Measurements from ENCODE around the gene ARL5A. TPM values are rescaled to one million over a fixed set of nuclear protein-coding genes. Genes with fewer than 3 reads are reported as not detected.

The ARL5A gene
- total and polyA plus RNA-seq, 2 experiments from 2014 or later = 12.5 to 22.7 TPM

DNA sequence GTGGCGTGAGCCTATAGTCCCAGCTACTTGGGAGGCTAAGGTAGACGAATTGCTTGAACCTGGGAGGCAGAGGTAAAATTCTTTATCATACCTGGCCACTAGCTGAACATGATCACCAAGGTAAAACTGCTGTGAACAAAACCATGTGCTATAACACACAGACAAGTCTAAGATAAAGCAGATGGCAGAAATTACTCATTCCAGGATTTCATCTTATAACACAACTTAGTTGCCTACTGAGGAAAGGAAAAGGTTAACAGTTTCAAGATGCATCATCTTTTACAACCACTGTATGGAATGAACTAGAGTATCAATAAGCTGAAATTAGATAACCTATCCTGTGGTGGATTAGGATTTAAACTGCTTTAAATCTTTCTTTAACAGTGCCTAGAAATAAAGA, 8.3 kb downstream of the ARL5A start:
- Histone ChIP-seq H4K20me1 (ENCODE audit: insufficient read depth) (peaks cover 9% of the 10 kb centered on the region), H2AFZ (no peak overlapping the region), H3K4me1 (ENCODE audit: insufficient read depth) (peaks cover 21% of the 10 kb centered on the region), H3K27ac (no peak overlapping the region), H3K9ac (no peak overlapping the region), H3K4me3 (no peak overlapping the region), H3K79me2 (ENCODE audit: insufficient read depth) (peaks cover 100% of the 10 kb centered on the region), H3K36me3 (ENCODE audit: low read depth) (no peaks in the 10 kb centered on the region), H3K27me3 (replicated peaks; ENCODE audit: insufficient read depth) (no peaks in the 10 kb centered on the region), H3F3A (ENCODE audit: insufficient read depth) (peaks cover 13% of the 10 kb centered on the region), H3K9me2 (ENCODE audit: insufficient read depth) (no peaks in the 10 kb centered on the region), H3K9me3 (ENCODE audit: low read depth) (no peaks in the 10 kb centered on the region), H3K4me2 (ENCODE audit: unreplicated experiment) (no peak overlapping the region)
- in situ Hi-C loops (cut with MboI) = no loop called here
- 80 to 86% methylated on average over 2 of the region's 2 CpGs for WGBS, 2 experiments (ENCODE audit: low coverage in 1 of 2, low lambda C conversion rate in 2 of 2, missing lambda C conversion rate in 2 of 2)
- no peak for DNase-seq
- TF ChIP-seq EZH2phosphoT487 (IDR thresholded peaks at IDR 0.05; ENCODE audit: insufficient read depth, low read depth) (no peak), EZH2 (IDR thresholded peaks at IDR 0.05; ENCODE audit: insufficient read depth, poor library complexity, severe bottlenecking) (no peak)

DNA sequence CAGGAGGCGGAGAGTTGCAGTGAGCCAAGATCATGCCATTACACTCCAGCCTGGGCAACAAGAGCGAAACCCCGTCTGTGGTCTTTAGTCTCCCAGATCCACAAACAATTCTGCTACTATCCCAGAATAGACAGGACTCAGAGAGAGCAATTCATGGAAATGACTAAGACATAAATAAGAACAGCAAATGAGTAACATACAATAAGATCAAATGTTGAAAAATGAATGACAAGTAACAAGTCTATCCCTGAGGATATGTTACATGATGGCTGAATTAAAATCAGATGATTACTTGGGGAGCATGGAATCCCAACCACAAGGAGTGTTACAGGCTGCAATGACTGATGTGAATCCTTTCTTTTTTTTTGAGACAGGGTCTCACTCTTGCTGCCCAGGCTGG, 10.3 kb downstream of the ARL5A start:
- Histone ChIP-seq H3K9me3 (ENCODE audit: low read depth) (no peaks in the 10 kb centered on the region), H3K9ac (no peak overlapping the region), H3F3A (ENCODE audit: insufficient read depth) (peaks cover 8% of the 10 kb centered on the region), H3K36me3 (ENCODE audit: low read depth) (peaks cover 12% of the 10 kb centered on the region; the same call in 1 of the 2 replicates), H3K4me3 (no peak overlapping the region), H3K79me2 (ENCODE audit: insufficient read depth) (peaks cover 94% of the 10 kb centered on the region), H3K27me3 (replicated peaks; ENCODE audit: insufficient read depth) (no peaks in the 10 kb centered on the region), H3K9me2 (ENCODE audit: insufficient read depth) (no peaks in the 10 kb centered on the region), H4K20me1 (ENCODE audit: insufficient read depth) (peaks cover 6% of the 10 kb centered on the region), H2AFZ (no peak overlapping the region), H3K4me1 (ENCODE audit: insufficient read depth) (peaks cover 6% of the 10 kb centered on the region), H3K27ac (no peak overlapping the region), H3K4me2 (ENCODE audit: unreplicated experiment) (no peak overlapping the region)
- no peak for TF ChIP-seq EZH2phosphoT487 (IDR thresholded peaks at IDR 0.05; ENCODE audit: insufficient read depth, low read depth)
- TF ChIP-seq EZH2 (IDR thresholded peaks at IDR 0.05; ENCODE audit: insufficient read depth, poor library complexity, severe bottlenecking) = no peak
- 90 to 97% methylated on average over 3 of the region's 3 CpGs for WGBS, 2 experiments (ENCODE audit: low coverage in 1 of 2, low lambda C conversion rate in 2 of 2, missing lambda C conversion rate in 2 of 2)
- in situ Hi-C loops (cut with MboI) = no loop called here
- DNase-seq = no peak

DNA sequence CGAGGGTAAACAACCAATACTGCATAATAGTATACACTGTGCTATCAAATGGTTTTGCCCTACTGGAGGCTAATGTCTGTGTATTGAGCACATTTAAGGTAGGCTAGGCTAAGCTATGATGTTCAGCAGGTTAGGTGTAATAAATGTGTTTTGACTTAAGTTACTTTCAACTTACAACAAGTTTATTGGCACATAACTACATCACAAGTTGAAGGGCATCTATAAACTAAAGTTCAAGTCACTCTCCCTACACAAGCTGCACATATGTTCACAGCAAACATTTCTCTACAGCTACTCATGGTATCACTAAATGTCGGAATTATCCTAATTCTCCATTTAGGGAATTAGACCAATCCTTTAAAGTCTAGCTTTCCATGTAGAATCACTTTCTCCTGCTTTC, 11.4 kb downstream of the ARL5A start:
- TF ChIP-seq EZH2phosphoT487 (IDR thresholded peaks at IDR 0.05; ENCODE audit: insufficient read depth, low read depth) (no peak), EZH2 (IDR thresholded peaks at IDR 0.05; ENCODE audit: insufficient read depth, poor library complexity, severe bottlenecking) (no peak)
- in situ Hi-C loops (cut with MboI) = no loop called here
- H3K27me3 ChIP-seq (replicated peaks; ENCODE audit: insufficient read depth) = no peaks in the 10 kb centered on the region
- H3K36me3 ChIP-seq (ENCODE audit: low read depth) = peaks cover 18% of the 10 kb centered on the region; the same call in 1 of the 2 replicates
- H4K20me1 ChIP-seq (ENCODE audit: insufficient read depth) = peaks cover 3% of the 10 kb centered on the region; the same call in 1 of the 2 replicates
- H3K4me2 ChIP-seq (ENCODE audit: unreplicated experiment) = no peak overlapping the region
- H3K4me1 ChIP-seq (ENCODE audit: insufficient read depth) = no peaks in the 10 kb centered on the region
- no peak for DNase-seq
- H3K9me2 ChIP-seq (ENCODE audit: insufficient read depth) = no peaks in the 10 kb centered on the region
- H3K79me2 ChIP-seq (ENCODE audit: insufficient read depth) = peaks cover 83% of the 10 kb centered on the region
- no peaks in the 10 kb centered on the region for H3K9me3 ChIP-seq (ENCODE audit: low read depth)
- H2AFZ ChIP-seq = no peak overlapping the region
- no peak overlapping the region for H3K9ac ChIP-seq
- H3K27ac ChIP-seq = no peak overlapping the region
- 98 to 100% methylated on average over 2 of the region's 2 CpGs for WGBS, 2 experiments (ENCODE audit: low coverage in 1 of 2, low lambda C conversion rate in 2 of 2, missing lambda C conversion rate in 2 of 2)
- no peaks in the 10 kb centered on the region for H3F3A ChIP-seq (ENCODE audit: insufficient read depth)
- H3K4me3 ChIP-seq = no peak overlapping the region

DNA sequence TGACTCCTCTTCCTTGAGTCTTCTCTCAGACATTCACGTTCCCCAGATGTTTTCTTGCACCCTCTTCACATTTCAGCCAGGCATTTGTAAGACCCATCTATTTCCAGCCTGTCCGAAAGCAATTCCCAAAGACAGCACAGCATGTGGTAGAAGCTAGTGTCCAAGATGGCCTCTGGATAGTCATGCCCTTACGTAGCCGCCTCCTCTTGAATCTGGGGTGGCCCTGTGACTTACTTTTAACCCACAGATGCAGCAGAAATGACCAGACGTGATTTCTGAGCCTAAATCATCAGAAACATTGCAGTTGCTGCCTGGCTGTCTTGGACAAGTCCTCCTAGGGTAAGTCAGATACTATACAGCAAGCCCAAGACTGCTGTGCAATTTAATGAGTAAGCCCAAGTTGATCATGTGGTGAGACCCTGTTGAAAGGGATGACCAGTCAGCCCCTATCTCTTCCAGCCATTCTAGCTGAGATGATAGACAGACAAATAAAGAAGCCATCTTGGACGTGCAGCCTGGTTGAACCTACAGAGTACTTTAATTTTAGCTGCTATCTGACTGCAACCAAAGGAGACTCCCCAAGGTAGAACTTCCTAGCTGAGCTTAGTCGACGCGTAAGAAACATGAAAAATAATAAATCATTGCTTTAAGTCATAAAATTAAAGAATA, 12.3 kb downstream of the ARL5A start:
- TF ChIP-seq EZH2phosphoT487 (IDR thresholded peaks at IDR 0.05; ENCODE audit: insufficient read depth, low read depth) (no peak), EZH2 (IDR thresholded peaks at IDR 0.05; ENCODE audit: insufficient read depth, poor library complexity, severe bottlenecking) (no peak)
- no peaks in the 10 kb centered on the region for H3K9me2 ChIP-seq (ENCODE audit: insufficient read depth)
- no peak overlapping the region for H3K9ac ChIP-seq
- peaks cover 74% of the 10 kb centered on the region for H3K79me2 ChIP-seq (ENCODE audit: insufficient read depth)
- no peak for DNase-seq
- no peak overlapping the region for H2AFZ ChIP-seq
- peaks cover 20% of the 10 kb centered on the region; the same call in 1 of the 2 replicates for H3K36me3 ChIP-seq (ENCODE audit: low read depth)
- in situ Hi-C loops (cut with MboI) = no loop called here
- H4K20me1 ChIP-seq (ENCODE audit: insufficient read depth) = peaks cover 3% of the 10 kb centered on the region; the same call in 1 of the 2 replicates
- H3K27ac ChIP-seq = no peak overlapping the region
- H3K27me3 ChIP-seq (replicated peaks; ENCODE audit: insufficient read depth) = no peaks in the 10 kb centered on the region
- H3K4me2 ChIP-seq (ENCODE audit: unreplicated experiment) = no peak overlapping the region
- H3K4me3 ChIP-seq = no peak overlapping the region
- no peaks in the 10 kb centered on the region for H3K4me1 ChIP-seq (ENCODE audit: insufficient read depth)
- no peaks in the 10 kb centered on the region for H3F3A ChIP-seq (ENCODE audit: insufficient read depth)
- 90 to 95% methylated on average over 9 of the region's 9 CpGs for WGBS, 2 experiments (ENCODE audit: low coverage in 1 of 2, low lambda C conversion rate in 2 of 2, missing lambda C conversion rate in 2 of 2)
- no peaks in the 10 kb centered on the region for H3K9me3 ChIP-seq (ENCODE audit: low read depth)
